ENCODE results near the gene CMC1.

CMC1 gene

DNA sequence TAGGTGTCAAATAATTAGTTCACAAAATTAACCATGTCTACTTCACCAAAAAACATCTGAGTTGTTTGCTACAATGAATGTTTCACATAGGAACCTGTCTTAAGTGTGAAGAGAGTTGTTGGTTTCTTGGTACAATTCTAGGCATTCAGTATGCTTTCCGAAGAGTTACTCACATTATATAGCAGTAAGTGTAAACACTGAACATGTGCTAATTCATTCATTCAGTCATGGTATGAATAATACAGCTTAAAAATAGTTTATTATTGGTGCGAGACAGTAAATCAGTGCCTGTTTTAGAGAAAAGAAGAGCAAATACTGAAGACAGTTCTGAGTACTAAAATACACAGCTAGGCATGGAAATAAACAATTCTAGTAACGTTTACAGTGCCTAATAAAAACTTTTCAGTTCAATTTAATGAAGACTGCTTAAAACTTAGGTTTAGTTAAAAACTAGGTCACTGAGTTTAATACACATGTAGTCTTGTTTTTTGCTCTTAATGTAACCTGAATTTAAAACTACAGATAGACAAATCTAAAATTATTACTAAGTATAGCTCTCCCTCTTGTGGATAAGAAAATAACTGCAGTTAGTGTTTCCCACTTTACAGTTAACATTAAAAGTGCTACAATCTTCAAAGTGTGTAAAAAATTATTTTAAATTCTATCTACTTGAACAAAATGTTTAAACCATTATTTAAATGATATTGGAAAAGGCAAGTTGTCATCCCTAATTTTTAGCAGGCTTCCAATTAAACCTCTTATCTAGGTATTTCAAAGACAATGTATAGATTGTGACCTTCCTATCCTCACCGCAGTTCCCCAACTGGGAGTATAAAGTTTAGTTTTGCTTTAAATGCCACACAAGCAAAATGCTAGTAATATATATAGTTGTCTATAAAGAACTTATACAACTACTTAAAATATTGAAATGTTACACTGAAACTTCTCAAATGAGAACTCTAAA is 87.1 kb downstream of the CMC1 start:
- DNase-seq (ENCODE audit: low read depth) = no peak
- in situ Hi-C loops (cut with HindIII; ENCODE audit: low sequenced_read_pairs) = no loop called here
- H3K4me3 ChIP-seq (ENCODE audit: low read depth, low read length) = no peak overlapping the region
- TF ChIP-seq CTCF (IDR thresholded peaks at IDR 0.05; ENCODE audit: low read depth, low read length, missing control alignments) = no peak

GRCh38 chr3:28334552-28334951 is 93.1 kb downstream of the CMC1 start:
- in situ Hi-C loops (cut with HindIII; ENCODE audit: low sequenced_read_pairs) = no loop called here
- no peak overlapping the region for H3K4me3 ChIP-seq (ENCODE audit: low read depth, low read length)
- no peak for TF ChIP-seq CTCF (IDR thresholded peaks at IDR 0.05; ENCODE audit: low read depth, low read length, missing control alignments)
- DNase-seq (ENCODE audit: low read depth) = no peak

GRCh38 chr3:28335246-28335645 is 93.8 kb downstream of the CMC1 start:
- no peak overlapping the region for H3K4me3 ChIP-seq (ENCODE audit: low read depth, low read length)
- in situ Hi-C loops (cut with HindIII; ENCODE audit: low sequenced_read_pairs) = no loop called here
- TF ChIP-seq CTCF (IDR thresholded peaks at IDR 0.05; ENCODE audit: low read depth, low read length, missing control alignments) = no peak
- DNase-seq (ENCODE audit: low read depth) = no peak

DNA sequence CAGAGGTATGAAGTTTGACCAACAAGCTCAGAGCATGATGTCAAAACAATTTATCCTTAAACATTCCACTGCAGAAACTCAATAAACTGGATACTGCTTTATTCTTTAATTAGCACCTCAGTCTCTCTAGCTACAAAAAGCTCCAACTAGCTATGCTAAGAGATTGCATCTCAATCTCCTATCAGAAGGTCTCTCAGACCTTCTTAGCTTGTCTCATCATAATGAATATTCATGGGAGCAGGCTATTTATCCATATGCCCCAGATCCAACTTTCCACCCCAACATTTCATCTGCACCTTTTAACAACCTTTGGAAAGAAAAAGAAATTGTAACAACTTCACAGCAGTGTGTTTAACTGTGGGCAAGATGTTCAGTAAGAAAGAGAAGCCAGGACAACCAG is 95.8 kb downstream of the CMC1 start:
- H3K4me3 ChIP-seq (ENCODE audit: low read depth, low read length) = no peak overlapping the region
- in situ Hi-C loops (cut with HindIII; ENCODE audit: low sequenced_read_pairs) = no loop called here
- no peak for DNase-seq (ENCODE audit: low read depth)
- no peak for TF ChIP-seq CTCF (IDR thresholded peaks at IDR 0.05; ENCODE audit: low read depth, low read length, missing control alignments)

GRCh38 chr3:28343144-28343543 is 101.7 kb downstream of the CMC1 start:
- no peak for DNase-seq (ENCODE audit: low read depth)
- no peak overlapping the region for H3K4me3 ChIP-seq (ENCODE audit: low read depth, low read length)
- in situ Hi-C loops (cut with HindIII; ENCODE audit: low sequenced_read_pairs) = loop anchor here (10.0 kb wide), 1 partner anchor 618 kb away; the partner anchor contains the start of gene EOMES
- no peak for TF ChIP-seq CTCF (IDR thresholded peaks at IDR 0.05; ENCODE audit: low read depth, low read length, missing control alignments)

DNA sequence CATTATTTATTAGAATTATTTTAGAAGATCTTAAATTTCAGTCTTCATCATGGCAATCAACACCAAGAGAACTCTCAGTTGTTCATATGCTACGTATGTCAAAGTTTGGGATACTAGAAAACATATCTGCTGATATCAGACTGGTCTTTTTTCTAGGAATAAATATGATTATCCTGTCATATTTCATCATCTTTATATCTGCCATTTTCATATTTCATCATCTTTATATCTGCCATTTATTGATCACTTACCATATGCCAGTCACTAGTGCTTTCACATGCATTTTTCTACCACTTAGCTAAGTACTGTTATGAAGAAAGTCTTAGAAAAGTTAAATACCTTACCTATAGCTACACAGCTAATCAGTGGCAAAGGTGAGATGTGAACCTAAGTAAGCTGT is 104.3 kb downstream of the CMC1 start:
- in situ Hi-C loops (cut with HindIII; ENCODE audit: low sequenced_read_pairs) = loop anchor here (10.0 kb wide), 1 partner anchor 621 kb away; the partner anchor contains the start of gene EOMES
- H3K4me3 ChIP-seq (ENCODE audit: low read depth, low read length) = no peak overlapping the region

More for the DNA sequence above, 104.3 kb downstream of the CMC1 start:
- DNase-seq (ENCODE audit: low read depth) = no peak
- TF ChIP-seq CTCF (IDR thresholded peaks at IDR 0.05; ENCODE audit: low read depth, low read length, missing control alignments) = no peak

All from astrocyte of the cerebellum (primary cell).